ENCODE measurements around the gene CEACAM3.

CEACAM3 gene

GRCh38 chr19:41847351-41848105, 51.1 kb downstream of the CEACAM3 start:
- no peak for DNase-seq

- no peak for DNase-seq
Measured at GRCh38 chr19:41848666-41849065, 52.3 kb downstream of the CEACAM3 start.

- no peak for DNase-seq
Measured at GRCh38 chr19:41849067-41849466, 52.7 kb downstream of the CEACAM3 start.

- DNase-seq: no peak
Measured at GRCh38 chr19:41850381-41850780, 54.0 kb downstream of the CEACAM3 start.

- no peak for DNase-seq
Measured at GRCh38 chr19:41851456-41851855, 55.1 kb downstream of the CEACAM3 start.

- no peak for DNase-seq
Measured at GRCh38 chr19:41853344-41853743, 57.0 kb downstream of the CEACAM3 start.

- no peak for DNase-seq
Measured at GRCh38 chr19:41853768-41854167, 57.4 kb downstream of the CEACAM3 start.

- DNase-seq: no peak
Measured at GRCh38 chr19:41859213-41859617, 62.8 kb downstream of the CEACAM3 start.

GRCh38 chr19:41859618-41860418, 63.4 kb downstream of the CEACAM3 start, which contains the start of gene RPS19:
Gene RPS19 (plus strand): TSS chr19:41860255. CDS start chr19:41860775, 520 bp downstream.
- DNase-seq: peak; percentile 98 to 99

GRCh38 chr19:41860419-41861115, 64.2 kb downstream of the CEACAM3 start:
- DNase-seq: peak in 1 of 2 donors; percentile 50

Measured in stimulated activated CD4-positive, alpha-beta T cell treated with anti-CD3 and anti-CD28 coated beads, Interleukin-2, amount 100 ng/mL, for 24 hours (primary cell).